ENCODE results near the gene MBNL1.

GRCh38 chr3:152338159-152338720 lies 69.5 kb downstream of the MBNL1 start:
- TF ChIP-seq, protein P1, sequence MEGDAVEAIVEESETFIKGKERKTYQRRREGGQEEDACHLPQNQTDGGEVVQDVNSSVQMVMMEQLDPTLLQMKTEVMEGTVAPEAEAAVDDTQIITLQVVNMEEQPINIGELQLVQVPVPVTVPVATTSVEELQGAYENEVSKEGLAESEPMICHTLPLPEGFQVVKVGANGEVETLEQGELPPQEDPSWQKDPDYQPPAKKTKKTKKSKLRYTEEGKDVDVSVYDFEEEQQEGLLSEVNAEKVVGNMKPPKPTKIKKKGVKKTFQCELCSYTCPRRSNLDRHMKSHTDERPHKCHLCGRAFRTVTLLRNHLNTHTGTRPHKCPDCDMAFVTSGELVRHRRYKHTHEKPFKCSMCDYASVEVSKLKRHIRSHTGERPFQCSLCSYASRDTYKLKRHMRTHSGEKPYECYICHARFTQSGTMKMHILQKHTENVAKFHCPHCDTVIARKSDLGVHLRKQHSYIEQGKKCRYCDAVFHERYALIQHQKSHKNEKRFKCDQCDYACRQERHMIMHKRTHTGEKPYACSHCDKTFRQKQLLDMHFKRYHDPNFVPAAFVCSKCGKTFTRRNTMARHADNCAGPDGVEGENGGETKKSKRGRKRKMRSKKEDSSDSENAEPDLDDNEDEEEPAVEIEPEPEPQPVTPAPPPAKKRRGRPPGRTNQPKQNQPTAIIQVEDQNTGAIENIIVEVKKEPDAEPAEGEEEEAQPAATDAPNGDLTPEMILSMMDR (IDR thresholded peaks at IDR 0.05): no peak
- TF ChIP-seq POLR2A (IDR thresholded peaks at IDR 0.05): no peak
